H1 (cell line): ENCODE measurements around the gene NGFR. TPM values are rescaled to one million over a fixed set of nuclear protein-coding genes. Genes with fewer than 3 reads are reported as not detected.

Source experiments
- CTCF ChIA-PET: fragments of 300-600 bp; sonication (Branson Sonifier 250); formaldehyde crosslinking; loops from one replicate; lab custom pipeline; 2021; ENCODE audit not compliant: partially characterized antibody; lab: Charles Lee
- POLR2A ChIA-PET: fragments of 300-600 bp; sonication (Branson Sonifier 250); formaldehyde crosslinking; loops from one replicate; lab custom pipeline; 2021; ENCODE audit warnings: inconsistent platforms; ENCODE audit not compliant: partially characterized antibody; lab: Charles Lee
- DNase-seq, 2 experiments: peaks; one replicate each; pipeline versions ENCODE4 v3.0.0 to v3.0.0-alpha.2; 2010 to 2022; ENCODE audit warnings: low spot score in 2 of 2, low read depth in 1 of 2, mixed read lengths in 1 of 2
- FAIRE-seq: peaks from 2 replicates; lab custom pipeline; 2011; peaks lifted over from hg19 to GRCh38; lab: Jason Lieb, UNC
- H2AFZ ChIP-seq: 2 replicates; pipeline ENCODE4 v1.8.1; 2012; ENCODE audit warnings: low read length, inconsistent platforms
- H2AK5ac ChIP-seq: 2 replicates; pipeline ENCODE4 v1.6.1; 2013; ENCODE audit warnings: low read depth, low read length
- H2BK120ac ChIP-seq: replicated peaks from 2 replicates; pipeline ENCODE3; 2013; ENCODE audit warnings: low read depth, low read length, inconsistent platforms
- H2BK12ac ChIP-seq: 2 replicates; pipeline ENCODE4 v1.6.1; 2013; ENCODE audit warnings: low read depth, low read length
- H2BK15ac ChIP-seq: 2 replicates; pipeline ENCODE4 v1.6.1; 2013; ENCODE audit warnings: low read length
- H2BK20ac ChIP-seq: 2 replicates; pipeline ENCODE4 v1.6.1; 2013; ENCODE audit warnings: low read length
- H2BK5ac ChIP-seq: 2 replicates; pipeline ENCODE4 v1.6.1; 2013; ENCODE audit warnings: low read depth, low read length
- H3K14ac ChIP-seq: 2 replicates; pipeline ENCODE4 v1.6.1; 2013; ENCODE audit warnings: inconsistent platforms; ENCODE audit not compliant: insufficient read length
- H3K18ac ChIP-seq: 2 replicates; pipeline ENCODE4 v1.6.1; 2013; ENCODE audit warnings: low read length; ENCODE audit errors: extremely low read depth
- H3K23ac ChIP-seq: 2 replicates; pipeline ENCODE4 v1.6.1; 2013; ENCODE audit warnings: inconsistent platforms; ENCODE audit not compliant: insufficient read length
- H3K23me2 ChIP-seq: 2 replicates; pipeline ENCODE4 v1.6.1; 2013; ENCODE audit warnings: low read depth, low read length
- H3K27ac ChIP-seq: 2 replicates; pipeline ENCODE4 v1.6.1; 2011; ENCODE audit warnings: low read depth, low read length, inconsistent platforms
- H3K27me3 ChIP-seq, 4 experiments: replicated peaks in 1 of 4; 1 replicate in 1 of 4; 2 replicates in 3 of 4; pipeline versions ENCODE4 v1.6.1 to v1.8.1; 2011 to 2013; ENCODE audit warnings: low read length in 3 of 4, mild to moderate bottlenecking in 3 of 4, inconsistent platforms in 2 of 4, mixed read lengths in 2 of 4, moderate library complexity in 1 of 4; ENCODE audit not compliant: control insufficient read depth in 3 of 4, insufficient read depth in 3 of 4; ENCODE audit errors: extremely low read depth in 1 of 4
- H3K36me3 ChIP-seq, 4 experiments: 2 replicates each; pipeline versions ENCODE4 v1.6.1 to v1.8.1; 2011 to 2013; ENCODE audit warnings: mild to moderate bottlenecking in 4 of 4, low read length in 3 of 4, moderate library complexity in 2 of 4, control low read depth in 1 of 4, inconsistent platforms in 1 of 4; ENCODE audit not compliant: insufficient read depth in 4 of 4, control insufficient read depth in 2 of 4
- H3K4ac ChIP-seq: replicated peaks from 2 replicates; pipeline ENCODE3; 2013; ENCODE audit warnings: low read length, low read depth, mixed read lengths, inconsistent platforms; ENCODE audit not compliant: insufficient read length
- H3K4me1 ChIP-seq, 4 experiments: replicated peaks in 1 of 4; 1 replicate in 1 of 4; 2 replicates in 3 of 4; pipeline versions ENCODE4 v1.6.1 to v1.8.1; 2011 to 2013; ENCODE audit warnings: low read length in 3 of 4, inconsistent platforms in 2 of 4, mixed read lengths in 1 of 4; ENCODE audit not compliant: insufficient read depth in 4 of 4, control insufficient read depth in 3 of 4
- H3K4me2 ChIP-seq, 2 experiments: 2 replicates each; pipeline versions ENCODE4 v1.6.1 to v1.8.1; 2011 to 2013; ENCODE audit warnings: low read depth in 2 of 2, low read length in 2 of 2, control low read depth in 1 of 2, inconsistent platforms in 1 of 2, mild to moderate bottlenecking in 1 of 2; ENCODE audit not compliant: insufficient read depth in 1 of 2
- H3K4me3 ChIP-seq, 4 experiments: fragments of 200-600, 300-600 bp in 1 of 4; sonication (generic), shearing (Covaris generic), sonication (Bioruptor Twin) in 1 of 4; 2 replicates each; pipeline versions ENCODE4 v1.5.1 to v1.8.1; 2011 to 2016; ENCODE audit warnings: low read length in 4 of 4, low read depth in 3 of 4, control low read depth in 2 of 4, inconsistent platforms in 2 of 4, mild to moderate bottlenecking in 2 of 4, mixed read lengths in 1 of 4, moderate library complexity in 1 of 4; ENCODE audit not compliant: insufficient read depth in 2 of 4; ENCODE audit errors: extremely low read depth in 1 of 4
- H3K56ac ChIP-seq: replicated peaks from 2 replicates; pipeline ENCODE3; 2013; ENCODE audit warnings: low read depth, mild to moderate bottlenecking, mixed read lengths, low read length, inconsistent platforms; ENCODE audit not compliant: insufficient read length
- H3K79me1 ChIP-seq: 2 replicates; pipeline ENCODE4 v1.6.1; 2013; ENCODE audit warnings: low read depth, low read length, control low read depth
- H3K79me2 ChIP-seq, 2 experiments: 2 replicates each; pipeline versions ENCODE4 v1.6.1 to v1.8.1; 2012 to 2013; ENCODE audit warnings: low read length in 2 of 2, mild to moderate bottlenecking in 2 of 2, inconsistent platforms in 1 of 2; ENCODE audit not compliant: insufficient read depth in 2 of 2, control insufficient read depth in 1 of 2
- H3K9ac ChIP-seq, 4 experiments: replicated peaks in 1 of 4; 1 replicate in 1 of 4; 2 replicates in 3 of 4; pipeline versions ENCODE4 v1.6.1 to v1.8.1; 2011 to 2013; ENCODE audit warnings: low read depth in 3 of 4, low read length in 3 of 4, control low read depth in 2 of 4, mild to moderate bottlenecking in 2 of 4, moderate library complexity in 2 of 4, inconsistent platforms in 1 of 4; ENCODE audit errors: extremely low read depth in 1 of 4
- H3K9me3 ChIP-seq, 2 experiments: 2 replicates each; pipeline versions ENCODE4 v1.6.1 to v1.8.1; 2012 to 2013; ENCODE audit warnings: mild to moderate bottlenecking in 2 of 2, moderate library complexity in 2 of 2, control low read depth in 1 of 2, inconsistent platforms in 1 of 2, low read depth in 1 of 2, low read length in 1 of 2, mixed read lengths in 1 of 2; ENCODE audit not compliant: insufficient read depth in 2 of 2
- H4K20me1 ChIP-seq, 2 experiments: replicated peaks in 1 of 2; 2 replicates each; pipeline versions ENCODE3 to v1.8.1; 2011 to 2013; ENCODE audit warnings: inconsistent platforms in 2 of 2, low read length in 2 of 2, mild to moderate bottlenecking in 1 of 2; ENCODE audit not compliant: insufficient read depth in 2 of 2, control insufficient read depth in 1 of 2
- H4K5ac ChIP-seq: 2 replicates; pipeline ENCODE4 v1.6.1; 2013; ENCODE audit warnings: low read length, low read depth, mixed read lengths, inconsistent platforms; ENCODE audit not compliant: insufficient read length
- H4K8ac ChIP-seq: 2 replicates; pipeline ENCODE4 v1.8.0; 2013; ENCODE audit warnings: mild to moderate bottlenecking, moderate library complexity, low read length, inconsistent platforms; ENCODE audit not compliant: insufficient read depth; ENCODE audit errors: extremely low read depth
- H4K91ac ChIP-seq: replicated peaks from 2 replicates; pipeline ENCODE3; 2013; ENCODE audit warnings: low read length, mixed read lengths, inconsistent platforms; ENCODE audit not compliant: insufficient read length
- ASH2L ChIP-seq: fragments of 200-600, 300-600 bp; sonication (generic); IDR thresholded peaks from one replicate; pipeline ENCODE4 v1.7.1; 2017; ENCODE audit warnings: low read length
- EGR1 ChIP-seq: IDR thresholded peaks from 2 replicates; pipeline ENCODE4 v1.6.1; 2011; ENCODE audit warnings: low read depth, low read length, borderline replicate concordance
- GABPA ChIP-seq: IDR thresholded peaks from 2 replicates; pipeline ENCODE4 v1.6.1; 2011; ENCODE audit warnings: mild to moderate bottlenecking, low read length, moderate library complexity, borderline replicate concordance; ENCODE audit not compliant: insufficient read depth
- HDAC2 ChIP-seq, 2 experiments: fragments of 300-600 bp in 1 of 2; sonication (generic) in 1 of 2; IDR thresholded peaks; 2 replicates each; pipeline ENCODE4 v1.6.1; 2011 to 2012; ENCODE audit warnings: low read depth in 2 of 2, low read length in 2 of 2, mild to moderate bottlenecking in 2 of 2, moderate library complexity in 2 of 2, borderline replicate concordance in 1 of 2, inconsistent platforms in 1 of 2
- MAX ChIP-seq: IDR thresholded peaks from 2 replicates; pipeline ENCODE4 v1.6.1; 2012; ENCODE audit warnings: inconsistent platforms
- NRF1 ChIP-seq: IDR thresholded peaks from 2 replicates; pipeline ENCODE4 v1.6.1; 2011; ENCODE audit warnings: mild to moderate bottlenecking, low read depth, low read length, improper control_type of control experiment
- RAD21 ChIP-seq, 2 experiments: IDR thresholded peaks in 1 of 2; conservative IDR thresholded peaks in 1 of 2; 2 replicates each; pipeline ENCODE4 v1.6.1; 2011; ENCODE audit warnings: low read depth in 2 of 2, low read length in 2 of 2, improper control_type of control experiment in 1 of 2, inconsistent platforms in 1 of 2, mild to moderate bottlenecking in 1 of 2, moderate library complexity in 1 of 2
- RNF2 ChIP-seq: fragments of 200-900, 300-1000 bp; sonication (generic); IDR thresholded peaks from 2 replicates; pipeline ENCODE4 v1.7.1; 2016; ENCODE audit warnings: borderline replicate concordance, low read depth, mild to moderate bottlenecking, antibody characterized with exemption, low read length; ENCODE audit not compliant: poor library complexity, severe bottlenecking; ENCODE audit errors: missing control alignments
- YY1 ChIP-seq: IDR thresholded peaks from 2 replicates; pipeline ENCODE4 v1.6.1; 2011; ENCODE audit warnings: low read depth, mild to moderate bottlenecking, low read length
- WGBS, 2 experiments: shearing (Covaris generic) in 1 of 2; methylation state at CpG; one replicate each; pipeline versions ENCODE4 v1.1.6 to v1.1.7; 2013 to 2015; ENCODE audit warnings: low lambda C conversion rate in 2 of 2, mixed read lengths in 2 of 2, inconsistent platforms in 1 of 2, low coverage in 1 of 2, missing lambda C conversion rate in 1 of 2; ENCODE audit not compliant: insufficient replicate concordance in 2 of 2, insufficient coverage in 1 of 2, insufficient read length in 1 of 2; ENCODE audit errors: extremely low coverage in 1 of 2, missing lambda C conversion rate in 1 of 2; 5-methylcytosine and 5-hydroxymethylcytosine counted together
- polyA plus RNA-seq, 7 experiments: library from polyadenylated mRNA; depleted of rRNA in 3 of 7; stranded (reverse) in 5 of 7; unstranded in 2 of 7; fragments of >200 nt in 5 of 7; fragments of 200-250 nt in 2 of 7; gene quantifications; 1 replicate in 5 of 7; 2 replicates in 1 of 7; 4 replicates in 1 of 7; pipeline versions ENCODE4 v1.2.1 to v1.2.3, GENCODE V29; 2011 to 2013; ENCODE audit warnings: missing spikeins in 2 of 7, mixed read lengths in 2 of 7
- total RNA-seq: library from RNA; stranded (reverse); fragmentation: NEBNext Ultra II Directional; extraction: Animal tissue kit (Norgen Biotek cat#: 25700); gene quantifications from 2 replicates; pipeline ENCODE4 v1.2.1, GENCODE V29; 2021

The NGFR gene
- total and polyA plus RNA-seq, 2 of the 8 experiments (the other 6 are each of a cell fraction or from before 2014, with no cell fraction given) = 8.1 to 10.3 TPM

- Histone ChIP-seq H2BK5ac (no peak overlapping the region), H3K4me2 (no peak overlapping the region), H3K9me3 (no peaks in the 10 kb centered on the region), H3K9ac (no peak overlapping the region), H2BK15ac (no peak overlapping the region; the same call in 1 of the 2 replicates), H3K14ac (no peak overlapping the region), H2AK5ac (no peak overlapping the region), H3K23ac (no peak overlapping the region), H4K20me1 (no peaks in the 10 kb centered on the region), H3K79me2 (no peaks in the 10 kb centered on the region), H2BK12ac (peak overlapping the region; percentile 19; the same call in 1 of the 2 replicates), H3K79me1 (no peaks in the 10 kb centered on the region), H3K4ac (no peak overlapping the region), H3K56ac (no peak overlapping the region), H3K36me3 (no peaks in the 10 kb centered on the region), H3K27ac (no peak overlapping the region), H2BK120ac (no peak overlapping the region), H3K23me2 (no peaks in the 10 kb centered on the region), H3K27me3 (peaks cover 0 to 3% (median 1%) of the 10 kb centered on the region in 4 experiments; a peak in 2 of 7 replicates), H4K5ac (no peak overlapping the region), H2AFZ (no peak overlapping the region), H3K18ac (no peak overlapping the region), H3K4me1 (no peaks in the 10 kb centered on the region; a peak in 1 of 7 replicates), H4K91ac (peak overlapping the region; percentile 6), H3K4me3 (no peak overlapping the region), H2BK20ac (no peak overlapping the region; the same call in 1 of the 2 replicates), H4K8ac (peak overlapping the region; percentile 82)
- 86% methylated on average over 14 of the region's 14 CpGs; no CpG with 5 or more reads in 1 of the 2 experiments for WGBS, 2 experiments
- no peak for FAIRE-seq
- ChIA-PET CTCF (interaction anchor here (0.6 to 16.4 kb wide), 30 partner anchors 10 to 519 kb away, joined by 3 to 228 read pairs (median 16); partner anchors contain the start of genes NXPH3, PHB1 and SLC35B1), POLR2A (interaction anchor here (0.6 to 0.7 kb wide), 2 partner anchors 58 to 154 kb away, joined by 3 to 4 read pairs; no protein-coding TSS in a partner anchor)
- DNase-seq = no peak
- TF ChIP-seq NRF1 (no peak), EGR1 (no peak), YY1 (no peak), ASH2L (no peak), GABPA (no peak), HDAC2 (IDR thresholded peaks at IDR 0.05; ENCODE audit: borderline replicate concordance in 1 of 2, low read depth in 2 of 2, low read length in 2 of 2) (no peak), RAD21 (IDR thresholded peaks at IDR 0.05 in 1 of 2, conservative IDR thresholded peaks at IDR 0.05 in 1 of 2; ENCODE audit: low read depth in 2 of 2, low read length in 2 of 2) (no peak), MAX (no peak), RNF2 (no peak)
Measured at GRCh38 chr17:49554694-49555494, 59.8 kb downstream of the NGFR start.
